ENCODE results near the gene SFTPA1. TPM values are rescaled to one million over a fixed set of nuclear protein-coding genes. Genes with fewer than 3 reads are reported as not detected.
"Not testable (repeated sequence)": the region's sequence is repeated elsewhere in the genome, so short reads cannot be mapped to it uniquely, and the experiment has no call there.

Gene SFTPA1
- total RNA-seq, 2 donors from 2014 or later, result not detected

DNA sequence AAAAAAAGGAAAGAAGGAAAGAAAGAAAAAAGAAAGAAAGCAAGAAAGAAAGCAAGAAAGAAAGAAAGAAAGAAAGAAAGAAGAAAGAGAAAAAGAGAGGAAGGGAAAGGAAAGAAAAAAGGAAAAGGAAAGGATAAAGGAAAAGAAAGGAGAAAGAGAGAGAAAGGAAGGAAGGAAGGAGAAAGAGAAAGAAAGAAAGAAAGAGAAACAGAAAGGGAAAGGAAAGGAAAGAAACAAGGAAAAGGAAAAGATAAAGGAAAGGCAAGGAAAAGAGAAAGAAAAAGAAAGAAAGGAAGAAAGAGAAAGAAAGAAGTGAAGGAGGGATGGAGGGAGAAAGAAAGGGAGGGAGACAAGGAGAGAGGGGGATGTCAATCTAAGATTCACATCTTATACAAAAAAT is 29.7 kb upstream of the SFTPA1 start:
- no peak overlapping the region for H3K4me3 ChIP-seq
- DNase-seq (ENCODE audit: low spot score), result no peak
- TF ChIP-seq, protein P1, sequence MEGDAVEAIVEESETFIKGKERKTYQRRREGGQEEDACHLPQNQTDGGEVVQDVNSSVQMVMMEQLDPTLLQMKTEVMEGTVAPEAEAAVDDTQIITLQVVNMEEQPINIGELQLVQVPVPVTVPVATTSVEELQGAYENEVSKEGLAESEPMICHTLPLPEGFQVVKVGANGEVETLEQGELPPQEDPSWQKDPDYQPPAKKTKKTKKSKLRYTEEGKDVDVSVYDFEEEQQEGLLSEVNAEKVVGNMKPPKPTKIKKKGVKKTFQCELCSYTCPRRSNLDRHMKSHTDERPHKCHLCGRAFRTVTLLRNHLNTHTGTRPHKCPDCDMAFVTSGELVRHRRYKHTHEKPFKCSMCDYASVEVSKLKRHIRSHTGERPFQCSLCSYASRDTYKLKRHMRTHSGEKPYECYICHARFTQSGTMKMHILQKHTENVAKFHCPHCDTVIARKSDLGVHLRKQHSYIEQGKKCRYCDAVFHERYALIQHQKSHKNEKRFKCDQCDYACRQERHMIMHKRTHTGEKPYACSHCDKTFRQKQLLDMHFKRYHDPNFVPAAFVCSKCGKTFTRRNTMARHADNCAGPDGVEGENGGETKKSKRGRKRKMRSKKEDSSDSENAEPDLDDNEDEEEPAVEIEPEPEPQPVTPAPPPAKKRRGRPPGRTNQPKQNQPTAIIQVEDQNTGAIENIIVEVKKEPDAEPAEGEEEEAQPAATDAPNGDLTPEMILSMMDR (IDR thresholded peaks at IDR 0.05), result no peak
- no peaks in the 10 kb centered on the region for H3K9me3 ChIP-seq
- no peaks in the 10 kb centered on the region for H3K36me3 ChIP-seq
- no peak overlapping the region for H3K27ac ChIP-seq
- H3K27me3 ChIP-seq, result no peaks in the 10 kb centered on the region
- no peaks in the 10 kb centered on the region for H3K4me1 ChIP-seq

GRCh38 chr10:79582096-79582495 is 28.6 kb upstream of the SFTPA1 start:
- Histone ChIP-seq H3K36me3 (no peaks in the 10 kb centered on the region), H3K27me3 (no peaks in the 10 kb centered on the region), H3K4me1 (no peaks in the 10 kb centered on the region), H3K27ac (no peak overlapping the region), H3K9me3 (no peaks in the 10 kb centered on the region), H3K4me3 (no peak overlapping the region)
- DNase-seq (ENCODE audit: low spot score), result no peak
- TF ChIP-seq, protein P1 (IDR thresholded peaks at IDR 0.05), result no peak

DNA sequence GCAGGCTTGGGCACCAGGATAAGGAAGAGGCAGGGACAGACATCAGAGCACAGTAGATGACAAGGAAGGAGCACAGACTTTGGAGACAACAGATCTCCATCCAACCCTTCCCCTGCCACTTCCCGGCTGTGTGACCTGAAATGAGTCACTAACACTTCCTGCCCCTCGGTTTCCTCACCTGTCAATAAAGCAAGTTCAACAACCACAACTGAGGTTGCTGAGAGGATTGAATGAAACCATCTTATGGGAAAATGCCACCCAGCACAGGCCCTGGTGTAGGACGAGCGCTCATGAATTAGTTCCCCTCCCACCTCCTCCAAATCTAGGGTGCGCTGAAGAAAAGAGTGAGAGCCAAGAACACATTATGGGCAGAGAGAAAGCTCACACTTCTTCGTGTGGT is 27.8 kb upstream of the SFTPA1 start:
- H3K27ac ChIP-seq, result not testable (repeated sequence)

GRCh38 chr10:79583488-79584024 is 27.2 kb upstream of the SFTPA1 start:
- TF ChIP-seq, protein P1 (IDR thresholded peaks at IDR 0.05), result no peak
- no peak overlapping the region for H3K27ac ChIP-seq
- no peaks in the 10 kb centered on the region for H3K4me1 ChIP-seq
- H3K36me3 ChIP-seq, result no peaks in the 10 kb centered on the region
- no peaks in the 10 kb centered on the region for H3K9me3 ChIP-seq
- DNase-seq (ENCODE audit: low spot score), result no peak
- H3K27me3 ChIP-seq, result no peaks in the 10 kb centered on the region
- no peak overlapping the region for H3K4me3 ChIP-seq

More for the DNA sequence above, 27.8 kb upstream of the SFTPA1 start:
- not testable (repeated sequence) for DNase-seq (ENCODE audit: low spot score); H3K36me3 ChIP-seq; H3K27me3 ChIP-seq; H3K9me3 ChIP-seq; H3K4me3 ChIP-seq; H3K4me1 ChIP-seq

DNA sequence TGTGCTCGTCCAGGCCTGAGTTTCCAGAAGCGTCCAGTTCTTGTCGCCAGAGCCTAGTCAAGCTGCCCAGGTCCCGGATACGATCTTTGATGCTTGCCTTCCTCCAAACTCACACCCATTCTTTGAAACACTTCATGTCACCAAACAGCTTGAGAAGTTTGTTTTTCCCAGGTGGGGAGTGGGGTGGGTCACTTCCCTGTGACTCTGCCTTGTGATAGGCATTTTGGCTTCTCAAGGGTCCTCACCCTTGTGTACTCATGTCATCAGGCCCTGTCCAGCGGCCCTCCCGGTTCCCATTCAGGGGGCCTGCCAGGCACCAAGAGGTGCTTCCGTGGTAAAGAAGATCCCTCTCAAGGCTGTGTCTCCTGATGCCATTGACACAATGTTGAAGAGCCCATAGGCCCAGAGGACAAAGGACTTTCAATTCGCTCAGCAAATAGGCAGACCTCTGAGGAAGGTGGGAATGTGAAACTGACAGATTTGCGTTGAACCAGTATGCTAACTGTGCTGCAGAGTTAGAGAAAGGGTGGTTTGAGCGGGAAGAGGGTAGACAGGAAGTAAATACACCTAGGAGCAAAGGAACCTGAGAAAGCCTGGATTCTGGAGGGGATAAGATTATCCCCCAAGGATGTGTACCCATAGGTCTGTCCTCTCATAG is 24.7 kb upstream of the SFTPA1 start:
- H3K9me3 ChIP-seq, result no peaks in the 10 kb centered on the region
- no peaks in the 10 kb centered on the region for H3K27me3 ChIP-seq
- H3K4me3 ChIP-seq, result no peak overlapping the region
- no peak for DNase-seq (ENCODE audit: low spot score)
- TF ChIP-seq, protein P1 (IDR thresholded peaks at IDR 0.05), result no peak
- H3K36me3 ChIP-seq, result no peaks in the 10 kb centered on the region
- no peaks in the 10 kb centered on the region for H3K4me1 ChIP-seq
- no peak overlapping the region for H3K27ac ChIP-seq

DNA sequence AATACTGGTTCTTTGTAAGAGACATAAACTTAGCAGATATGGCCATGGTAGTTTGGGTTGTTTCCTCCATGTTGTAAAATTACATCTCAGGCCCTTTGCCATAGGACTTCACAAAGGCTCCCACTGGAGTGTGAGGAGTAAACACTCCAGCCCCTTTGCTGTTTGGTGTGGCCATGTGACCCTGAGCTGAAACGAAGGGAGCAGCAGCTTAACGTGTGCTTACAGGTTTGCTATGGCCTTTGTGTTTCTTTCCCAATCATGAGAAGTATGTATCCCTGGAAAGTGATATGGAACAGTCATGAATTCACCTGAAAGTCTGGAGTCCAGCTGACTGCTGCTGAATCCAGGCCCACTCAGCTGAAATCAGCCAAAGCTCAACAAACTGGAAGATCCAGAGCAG is 23.8 kb upstream of the SFTPA1 start:
- H3K27me3 ChIP-seq, result no peaks in the 10 kb centered on the region
- no peak for DNase-seq (ENCODE audit: low spot score)
- no peak overlapping the region for H3K4me3 ChIP-seq
- H3K36me3 ChIP-seq, result no peaks in the 10 kb centered on the region
- H3K9me3 ChIP-seq, result no peaks in the 10 kb centered on the region
- TF ChIP-seq, protein P1 (IDR thresholded peaks at IDR 0.05), result no peak
- no peaks in the 10 kb centered on the region for H3K4me1 ChIP-seq
- no peak overlapping the region for H3K27ac ChIP-seq

All from right atrium auricular region (tissue), 2 donors.